Choroid plexus epithelial cell (primary cell): ENCODE measurements around the gene LRP1.

Experiments
- DNase-seq: peaks from one replicate; pipeline ENCODE4 v3.0.0-alpha.2; 2010; ENCODE audit warnings: low read depth
- H3K4me3 ChIP-seq: 2 replicates; pipeline ENCODE4 v1.5.1; 2011; ENCODE audit warnings: low read depth, mild to moderate bottlenecking, control low read depth, low read length, moderate library complexity
- TF ChIP-seq, protein P1 (sequence below): conservative IDR thresholded peaks from 2 replicates; pipeline ENCODE4 v1.5.1; 2011; ENCODE audit warnings: low read depth, mild to moderate bottlenecking, control low read depth, inconsistent platforms, low read length, moderate library complexity

LRP1 gene

DNA sequence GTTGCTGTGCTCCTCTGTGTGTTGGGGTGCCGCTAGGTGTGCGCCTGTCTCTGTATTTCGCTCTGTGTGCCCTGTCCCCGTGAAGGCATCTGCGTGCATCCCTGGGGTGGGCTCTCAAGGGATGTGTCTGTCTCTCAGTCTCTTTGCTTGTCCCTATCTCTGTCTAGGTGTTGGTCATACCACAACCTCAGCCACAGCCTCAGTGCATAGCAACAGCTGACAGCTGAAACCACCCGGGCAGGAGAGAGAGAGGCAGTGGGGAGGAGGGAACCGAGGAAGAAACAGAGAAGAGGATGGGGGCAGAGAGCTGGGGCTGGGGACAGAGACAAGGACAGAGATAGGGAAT lies 87.4 kb downstream of the LRP1 start:
- DNase-seq = peak; percentile 37
- H3K4me3 ChIP-seq = no peak overlapping the region
- TF ChIP-seq, protein P1, sequence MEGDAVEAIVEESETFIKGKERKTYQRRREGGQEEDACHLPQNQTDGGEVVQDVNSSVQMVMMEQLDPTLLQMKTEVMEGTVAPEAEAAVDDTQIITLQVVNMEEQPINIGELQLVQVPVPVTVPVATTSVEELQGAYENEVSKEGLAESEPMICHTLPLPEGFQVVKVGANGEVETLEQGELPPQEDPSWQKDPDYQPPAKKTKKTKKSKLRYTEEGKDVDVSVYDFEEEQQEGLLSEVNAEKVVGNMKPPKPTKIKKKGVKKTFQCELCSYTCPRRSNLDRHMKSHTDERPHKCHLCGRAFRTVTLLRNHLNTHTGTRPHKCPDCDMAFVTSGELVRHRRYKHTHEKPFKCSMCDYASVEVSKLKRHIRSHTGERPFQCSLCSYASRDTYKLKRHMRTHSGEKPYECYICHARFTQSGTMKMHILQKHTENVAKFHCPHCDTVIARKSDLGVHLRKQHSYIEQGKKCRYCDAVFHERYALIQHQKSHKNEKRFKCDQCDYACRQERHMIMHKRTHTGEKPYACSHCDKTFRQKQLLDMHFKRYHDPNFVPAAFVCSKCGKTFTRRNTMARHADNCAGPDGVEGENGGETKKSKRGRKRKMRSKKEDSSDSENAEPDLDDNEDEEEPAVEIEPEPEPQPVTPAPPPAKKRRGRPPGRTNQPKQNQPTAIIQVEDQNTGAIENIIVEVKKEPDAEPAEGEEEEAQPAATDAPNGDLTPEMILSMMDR = no peak

- TF ChIP-seq, protein P1 = no peak
- H3K4me3 ChIP-seq = peak within 1 kb of the TSS; percentile 36
- no peak for DNase-seq
These were observed 88.0 kb downstream of the LRP1 start, which contains the start of gene NXPH4 for GRCh38 chr12:57216014-57216911. Gene NXPH4, plus strand, starts transcription at chr12:57216794. Its CDS starts 176 bp downstream, at chr12:57216970.

DNA sequence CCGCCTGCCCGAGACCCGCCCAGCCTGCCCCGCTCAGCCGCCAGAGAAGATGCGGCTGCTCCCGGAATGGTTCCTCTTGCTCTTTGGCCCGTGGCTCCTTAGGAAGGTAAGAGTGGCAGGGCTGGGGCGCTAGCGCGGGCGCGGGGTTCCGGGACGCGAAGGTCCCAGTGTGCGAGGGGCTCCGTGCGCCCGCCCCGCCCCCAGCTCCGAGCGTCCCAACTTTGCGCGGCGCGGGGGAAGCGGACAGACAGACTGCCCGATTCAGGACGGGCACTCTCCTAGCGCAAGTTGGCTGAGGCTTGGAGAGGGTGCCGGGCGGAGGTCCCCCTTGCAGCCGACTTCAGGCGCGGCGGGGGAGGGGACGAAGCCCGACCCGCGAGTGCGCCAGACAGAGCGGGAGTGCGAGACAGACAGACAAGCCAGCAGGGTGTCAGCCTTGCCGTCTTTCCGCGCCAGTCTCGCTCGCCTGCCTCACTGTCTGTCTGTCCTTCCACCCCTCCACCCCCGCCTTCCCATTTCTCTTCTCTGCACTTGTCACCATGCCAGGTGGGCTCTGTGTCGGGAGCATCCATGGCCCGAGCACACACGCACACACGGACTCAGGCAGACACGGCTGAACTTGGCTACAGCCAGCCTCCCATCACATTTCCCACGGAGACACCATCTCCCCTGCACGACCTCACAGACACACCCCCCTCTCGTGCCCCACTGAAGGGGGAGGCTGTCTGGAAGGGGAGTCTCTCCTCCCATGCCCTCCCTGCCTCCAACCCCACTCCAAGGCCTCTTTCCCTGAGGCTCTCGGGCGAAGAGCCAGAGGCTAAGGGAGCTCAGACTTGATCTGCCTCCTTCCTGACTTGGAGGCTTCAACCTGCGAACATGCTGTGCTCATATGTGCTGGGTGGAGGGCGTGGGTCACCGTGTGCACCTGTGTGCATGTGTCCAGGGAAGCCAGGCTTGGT lies 88.9 kb downstream of the LRP1 start:
- DNase-seq = no peak
- H3K4me3 ChIP-seq = peak overlapping the region; percentile 36
- TF ChIP-seq, protein P1 = no peak

- H3K4me3 ChIP-seq = no peak overlapping the region
- DNase-seq = no peak
- TF ChIP-seq, protein P1 = no peak
These were observed 90.0 kb downstream of the LRP1 start for GRCh38 chr12:57218030-57218853.

- TF ChIP-seq, protein P1 = no peak
- no peak overlapping the region for H3K4me3 ChIP-seq
- no peak for DNase-seq
These were observed 91.1 kb downstream of the LRP1 start for GRCh38 chr12:57219205-57219992.
